Natural killer cell (primary cell): Measurements from ENCODE around the gene CD163L1. TPM values are rescaled to one million over a fixed set of nuclear protein-coding genes. Genes with fewer than 3 reads are reported as not detected.

Source experiments
- ATAC-seq, 3 donors: fragments of 150-1000 bp in 2 of 3; fragments of 200-7000 bp in 1 of 3; cut with Tn5 transposase; 1 replicate in 1 of 3; 2 replicates in 2 of 3; pipeline ENCODE4 v1.10.0; 2021; ENCODE audit warnings: mild to moderate bottlenecking in 2 of 3, moderate library complexity in 2 of 3
- DNase-seq, 2 donors: peaks; one replicate each; pipeline versions ENCODE4 v3.0.0 to v3.0.0-alpha.2; 2013 to 2021; ENCODE audit warnings: mixed read lengths in 1 of 2
- H3K27ac ChIP-seq: one replicate; pipeline ENCODE4 v1.5.1; 2013; ENCODE audit warnings: mild to moderate bottlenecking, low read length
- H3K27me3 ChIP-seq: one replicate; pipeline ENCODE4 v1.6.1; 2013; ENCODE audit warnings: low read length; ENCODE audit not compliant: control insufficient read depth, insufficient read depth
- H3K36me3 ChIP-seq: one replicate; pipeline ENCODE4 v1.6.1; 2013; ENCODE audit warnings: low read length; ENCODE audit not compliant: control insufficient read depth, insufficient read depth
- H3K4me1 ChIP-seq: one replicate; pipeline ENCODE4 v1.6.1; 2013; ENCODE audit warnings: low read length; ENCODE audit not compliant: control insufficient read depth, insufficient read depth
- H3K4me3 ChIP-seq: one replicate; pipeline ENCODE4 v1.5.1; 2013; ENCODE audit warnings: low read length
- H3K9me3 ChIP-seq: one replicate; pipeline ENCODE4 v1.6.1; 2013; ENCODE audit warnings: low read length; ENCODE audit not compliant: control insufficient read depth, insufficient read depth
- H3K27ac Mint-ChIP-seq, 2 donors: one replicate each; pipeline ENCODE4 v1.8.0; 2022; ENCODE audit warnings: mild to moderate bottlenecking in 2 of 2, mixed read lengths in 2 of 2, moderate library complexity in 1 of 2
- H3K27me3 Mint-ChIP-seq, 2 donors: one replicate each; pipeline ENCODE4 v1.8.0; 2022; ENCODE audit warnings: low read depth in 2 of 2, mixed read lengths in 2 of 2
- H3K36me3 Mint-ChIP-seq: one replicate; pipeline ENCODE4 v1.8.0; 2022; ENCODE audit warnings: mixed read lengths
- H3K4me1 Mint-ChIP-seq, 2 donors: one replicate each; pipeline ENCODE4 v1.8.0; 2022; ENCODE audit warnings: mixed read lengths in 2 of 2
- H3K4me3 Mint-ChIP-seq: one replicate; pipeline ENCODE4 v1.8.0; 2022; ENCODE audit warnings: mild to moderate bottlenecking, moderate library complexity, mixed read lengths
- H3K9me3 Mint-ChIP-seq, 2 donors: one replicate each; pipeline ENCODE4 v1.8.0; 2022; ENCODE audit warnings: mixed read lengths in 2 of 2
- WGBS: methylation state at CpG from one replicate; pipeline ENCODE4 v1.1.7; 2013; ENCODE audit warnings: missing lambda C conversion rate; ENCODE audit not compliant: insufficient coverage; 5-methylcytosine and 5-hydroxymethylcytosine counted together
- intact Hi-C: fragments of 100-400 bp; cut with micrococcal nuclease; formaldehyde crosslinking; loops from one replicate; pipeline ENCODE4 v1.14.2; 2022
- total RNA-seq, 4 donors: library from RNA; stranded (reverse); fragments of 120-200 nt in 1 of 4; gene quantifications; one replicate each; pipeline versions ENCODE4 v1.2.3 to v1.2.4, GENCODE V29; 2013 to 2022
- TF ChIP-seq, protein P1 (sequence below): fragments of 200-600 bp; IDR thresholded peaks from one replicate; pipeline ENCODE4 v1.8.0; 2022; ENCODE audit warnings: antibody characterized with exemption

The CD163L1 gene
- total RNA-seq, 3 donors from 2014 or later (not counting 1 experiment from before 2014, with no cell fraction given), result 0.34 TPM; not detected in 2

GRCh38 chr12:7483343-7483742 is 39.4 kb upstream of the CD163L1 start:
- Histone ChIP-seq H3K27me3 (no peaks in the 10 kb centered on the region), H3K9me3 (no peaks in the 10 kb centered on the region), H3K4me3 (no peak overlapping the region), H3K36me3 (no peaks in the 10 kb centered on the region), H3K4me1 (no peaks in the 10 kb centered on the region), H3K27ac (no peak overlapping the region)
- no peak overlapping the region for H3K4me3 Mint-ChIP-seq
- DNase-seq (no peak), ATAC-seq (no peak)
- no peaks in the 10 kb centered on the region for H3K4me1 Mint-ChIP-seq
- intact Hi-C loops, result no loop called here
- H3K36me3 Mint-ChIP-seq, result no peaks in the 10 kb centered on the region
- TF ChIP-seq, protein P1, sequence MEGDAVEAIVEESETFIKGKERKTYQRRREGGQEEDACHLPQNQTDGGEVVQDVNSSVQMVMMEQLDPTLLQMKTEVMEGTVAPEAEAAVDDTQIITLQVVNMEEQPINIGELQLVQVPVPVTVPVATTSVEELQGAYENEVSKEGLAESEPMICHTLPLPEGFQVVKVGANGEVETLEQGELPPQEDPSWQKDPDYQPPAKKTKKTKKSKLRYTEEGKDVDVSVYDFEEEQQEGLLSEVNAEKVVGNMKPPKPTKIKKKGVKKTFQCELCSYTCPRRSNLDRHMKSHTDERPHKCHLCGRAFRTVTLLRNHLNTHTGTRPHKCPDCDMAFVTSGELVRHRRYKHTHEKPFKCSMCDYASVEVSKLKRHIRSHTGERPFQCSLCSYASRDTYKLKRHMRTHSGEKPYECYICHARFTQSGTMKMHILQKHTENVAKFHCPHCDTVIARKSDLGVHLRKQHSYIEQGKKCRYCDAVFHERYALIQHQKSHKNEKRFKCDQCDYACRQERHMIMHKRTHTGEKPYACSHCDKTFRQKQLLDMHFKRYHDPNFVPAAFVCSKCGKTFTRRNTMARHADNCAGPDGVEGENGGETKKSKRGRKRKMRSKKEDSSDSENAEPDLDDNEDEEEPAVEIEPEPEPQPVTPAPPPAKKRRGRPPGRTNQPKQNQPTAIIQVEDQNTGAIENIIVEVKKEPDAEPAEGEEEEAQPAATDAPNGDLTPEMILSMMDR, result no peak
- H3K27ac Mint-ChIP-seq, result no peak overlapping the region
- peaks cover 10 to 19% of the 10 kb centered on the region in 2 donors for H3K27me3 Mint-ChIP-seq
- H3K9me3 Mint-ChIP-seq, result no peaks in the 10 kb centered on the region
- 63% methylated on average over 5 of the region's 5 CpGs for WGBS

- H3K9me3 ChIP-seq, result no peaks in the 10 kb centered on the region
- H3K27me3 Mint-ChIP-seq, result peaks cover 8 to 13% of the 10 kb centered on the region in 2 donors
- H3K36me3 Mint-ChIP-seq, result no peaks in the 10 kb centered on the region
- no peaks in the 10 kb centered on the region for H3K36me3 ChIP-seq
- no peaks in the 10 kb centered on the region for H3K9me3 Mint-ChIP-seq
- no peak overlapping the region for H3K27ac Mint-ChIP-seq
- WGBS, result no CpG with 5 or more reads among the region's 1 CpG
- DNase-seq, result no peak
- H3K27me3 ChIP-seq, result no peaks in the 10 kb centered on the region
- H3K4me3 Mint-ChIP-seq, result no peak overlapping the region
- no peak overlapping the region for H3K4me3 ChIP-seq
- intact Hi-C loops, result no loop called here
- no peak for ATAC-seq
- no peak overlapping the region for H3K27ac ChIP-seq
- TF ChIP-seq, protein P1, result no peak
- H3K4me1 Mint-ChIP-seq, result no peaks in the 10 kb centered on the region
- H3K4me1 ChIP-seq, result no peaks in the 10 kb centered on the region
These were observed 35.8 kb upstream of the CD163L1 start for GRCh38 chr12:7479771-7480170.

GRCh38 chr12:7472060-7472459 is 28.1 kb upstream of the CD163L1 start:
- TF ChIP-seq, protein P1, result no peak
- Histone ChIP-seq H3K36me3 (no peaks in the 10 kb centered on the region), H3K4me1 (no peaks in the 10 kb centered on the region), H3K27ac (no peak overlapping the region), H3K27me3 (peaks cover 2% of the 10 kb centered on the region), H3K4me3 (no peak overlapping the region), H3K9me3 (no peaks in the 10 kb centered on the region)
- Mint-ChIP-seq H3K27me3 (peaks cover 19 to 20% of the 10 kb centered on the region in 2 donors), H3K9me3 (peaks cover 0 to 4% of the 10 kb centered on the region in 2 donors), H3K36me3 (no peaks in the 10 kb centered on the region), H3K4me1 (no peaks in the 10 kb centered on the region), H3K4me3 (no peak overlapping the region), H3K27ac (no peak overlapping the region)
- 93% methylated on average over 6 of the region's 6 CpGs for WGBS
- ATAC-seq, result no peak
- intact Hi-C loops, result no loop called here
- no peak for DNase-seq
